Prostate gland (tissue), 2 donors: Measurements from ENCODE around the gene ASMT. TPM values are rescaled to one million over a fixed set of nuclear protein-coding genes. Genes with fewer than 3 reads are reported as not detected.

Experiments
- DNase-seq: peaks from one replicate; pipeline ENCODE4 v3.0.0-alpha.2; 2019; ENCODE audit warnings: low spot score
- H3K27ac ChIP-seq, 2 donors: fragments of 200-600 bp; sonication (generic); 2 replicates each; pipeline ENCODE4 v1.5.1; 2017 to 2019
- H3K27me3 ChIP-seq: fragments of 200-600 bp; sonication (generic); replicated peaks from 2 replicates; pipeline ENCODE4 v1.5.1; 2019; ENCODE audit not compliant: insufficient read depth
- H3K36me3 ChIP-seq, 2 donors: fragments of 200-600 bp; sonication (generic); 1 replicate in 1 of 2; 2 replicates in 1 of 2; pipeline versions ENCODE4 v1.5.1 to v1.8.1; 2017 to 2019
- H3K4me1 ChIP-seq: fragments of 200-600 bp; sonication (generic); replicated peaks from 2 replicates; pipeline ENCODE4 v1.5.1; 2019
- H3K4me3 ChIP-seq, 2 donors: fragments of 200-600 bp; sonication (generic); 2 replicates each; pipeline ENCODE4 v1.5.1; 2017 to 2019
- H3K9me3 ChIP-seq: fragments of 200-600 bp; sonication (generic); 2 replicates; pipeline ENCODE4 v1.5.1; 2017
- POLR2A ChIP-seq: fragments of 450-650 bp; IDR thresholded peaks from one replicate; pipeline ENCODE4 v1.6.1; 2016; ENCODE audit warnings: antibody characterized with exemption, mild to moderate bottlenecking
- POLR2AphosphoS5 ChIP-seq: sonication (generic); formaldehyde crosslinking; IDR thresholded peaks from one replicate; pipeline ENCODE4 v1.6.1; 2017; ENCODE audit warnings: antibody characterized with exemption
- WGBS: methylation state at CpG from one replicate; pipeline ENCODE4 v1.1.5; 2018; 5-methylcytosine and 5-hydroxymethylcytosine counted together
- intact Hi-C: fragments of 100-400 bp; cut with DNase I; formaldehyde crosslinking; loops from one replicate; pipeline ENCODE4 v1.14.2; 2022
- total RNA-seq, 2 donors: library from RNA; depleted of rRNA; stranded (reverse); fragments of >200 nt; gene quantifications; one replicate each; pipeline ENCODE4 v1.1.0, GENCODE V29; 2016
- TF ChIP-seq, protein P1 (sequence below), 4 experiments: fragments of 200-600 bp in 2 of 4; fragments of 450-650 bp in 2 of 4; sonication (generic) in 2 of 4; IDR thresholded peaks; 1 replicate in 3 of 4; 2 replicates in 1 of 4; pipeline ENCODE4 v1.5.1; 2016 to 2019; ENCODE audit warnings: antibody characterized with exemption in 4 of 4, mild to moderate bottlenecking in 2 of 4, moderate library complexity in 2 of 4

The ASMT gene
- total RNA-seq, 2 donors from 2014 or later = 1.0 TPM; not detected in 1

DNA sequence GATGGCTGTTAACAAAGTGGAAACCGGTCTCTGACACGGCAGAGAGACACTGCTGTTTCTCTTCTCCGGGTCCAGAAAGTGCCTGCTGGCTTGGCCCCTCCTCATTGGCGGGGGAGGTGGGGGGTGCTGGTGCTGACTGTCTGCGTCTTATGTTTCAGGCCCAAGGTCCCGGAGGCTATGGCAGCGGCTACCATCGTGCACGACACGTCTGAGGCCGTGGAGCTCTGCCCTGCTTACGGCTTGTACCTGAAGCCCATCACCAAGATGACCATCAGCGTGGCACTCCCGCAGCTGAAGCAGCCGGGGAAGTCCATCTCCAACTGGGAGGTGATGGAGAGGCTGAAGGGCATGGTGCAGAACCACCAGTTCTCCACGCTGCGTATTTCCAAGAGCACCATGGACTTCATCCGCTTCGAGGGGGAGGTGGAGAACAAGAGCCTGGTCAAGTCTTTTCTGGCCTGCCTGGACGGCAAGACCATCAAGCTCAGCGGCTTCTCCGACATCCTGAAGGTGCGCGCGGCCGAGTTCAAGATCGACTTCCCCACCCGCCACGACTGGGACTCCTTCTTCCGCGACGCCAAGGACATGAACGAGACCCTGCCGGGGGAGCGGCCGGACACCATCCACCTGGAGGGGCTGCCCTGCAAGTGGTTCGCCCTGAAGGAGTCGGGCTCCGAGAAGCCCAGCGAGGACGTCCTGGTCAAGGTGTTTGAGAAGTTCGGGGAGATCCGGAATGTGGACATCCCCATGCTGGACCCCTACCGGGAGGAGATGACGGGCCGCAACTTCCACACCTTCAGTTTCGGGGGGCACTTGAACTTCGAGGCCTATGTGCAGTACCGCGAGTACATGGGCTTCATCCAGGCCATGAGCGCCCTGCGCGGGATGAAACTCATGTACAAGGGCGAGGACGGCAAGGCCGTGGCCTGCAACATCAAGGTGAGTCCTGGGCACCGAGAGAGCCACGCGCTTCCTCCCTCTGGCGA is 21.3 kb upstream of the ASMT start:
- TF ChIP-seq POLR2A (no peak), POLR2AphosphoS5 (no peak)
- TF ChIP-seq, protein P1, sequence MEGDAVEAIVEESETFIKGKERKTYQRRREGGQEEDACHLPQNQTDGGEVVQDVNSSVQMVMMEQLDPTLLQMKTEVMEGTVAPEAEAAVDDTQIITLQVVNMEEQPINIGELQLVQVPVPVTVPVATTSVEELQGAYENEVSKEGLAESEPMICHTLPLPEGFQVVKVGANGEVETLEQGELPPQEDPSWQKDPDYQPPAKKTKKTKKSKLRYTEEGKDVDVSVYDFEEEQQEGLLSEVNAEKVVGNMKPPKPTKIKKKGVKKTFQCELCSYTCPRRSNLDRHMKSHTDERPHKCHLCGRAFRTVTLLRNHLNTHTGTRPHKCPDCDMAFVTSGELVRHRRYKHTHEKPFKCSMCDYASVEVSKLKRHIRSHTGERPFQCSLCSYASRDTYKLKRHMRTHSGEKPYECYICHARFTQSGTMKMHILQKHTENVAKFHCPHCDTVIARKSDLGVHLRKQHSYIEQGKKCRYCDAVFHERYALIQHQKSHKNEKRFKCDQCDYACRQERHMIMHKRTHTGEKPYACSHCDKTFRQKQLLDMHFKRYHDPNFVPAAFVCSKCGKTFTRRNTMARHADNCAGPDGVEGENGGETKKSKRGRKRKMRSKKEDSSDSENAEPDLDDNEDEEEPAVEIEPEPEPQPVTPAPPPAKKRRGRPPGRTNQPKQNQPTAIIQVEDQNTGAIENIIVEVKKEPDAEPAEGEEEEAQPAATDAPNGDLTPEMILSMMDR (IDR thresholded peaks at IDR 0.05) = no peak
- peak overlapping the region in 1 of 2 donors; percentile 98 for H3K4me3 ChIP-seq
- no peaks in the 10 kb centered on the region for H3K27me3 ChIP-seq
- intact Hi-C loops = loop anchor here (5.0 to 10.0 kb wide), 2 partner anchors 141 to 199 kb away; partner anchors contain the start of genes ASMTL and SLC25A6
- no peaks in the 10 kb centered on the region for H3K4me1 ChIP-seq
- DNase-seq = no peak
- H3K9me3 ChIP-seq = no peaks in the 10 kb centered on the region
- H3K27ac ChIP-seq = no peak overlapping the region
- 89% methylated on average over 56 of the region's 60 CpGs for WGBS
- peaks cover 0 to 13% of the 10 kb centered on the region in 2 donors for H3K36me3 ChIP-seq

- TF ChIP-seq, protein P1 (IDR thresholded peaks at IDR 0.05) = no peak
- TF ChIP-seq POLR2A = no peak
- no peak for TF ChIP-seq POLR2AphosphoS5
- H3K36me3 ChIP-seq = peaks cover 13 to 30% of the 10 kb centered on the region in 2 donors
- intact Hi-C loops = loop anchor here (10.0 kb wide), 1 partner anchor 201 kb away; the partner anchor contains the start of gene SLC25A6
- H3K4me3 ChIP-seq = no peak overlapping the region
- 89% methylated on average over 17 of the region's 17 CpGs for WGBS
- no peak for DNase-seq
- no peaks in the 10 kb centered on the region for H3K27me3 ChIP-seq
- H3K4me1 ChIP-seq = no peaks in the 10 kb centered on the region
- no peaks in the 10 kb centered on the region for H3K9me3 ChIP-seq
- H3K27ac ChIP-seq = no peak overlapping the region
These were observed 19.2 kb upstream of the ASMT start for GRCh38 chrX:1595711-1596060.

DNA sequence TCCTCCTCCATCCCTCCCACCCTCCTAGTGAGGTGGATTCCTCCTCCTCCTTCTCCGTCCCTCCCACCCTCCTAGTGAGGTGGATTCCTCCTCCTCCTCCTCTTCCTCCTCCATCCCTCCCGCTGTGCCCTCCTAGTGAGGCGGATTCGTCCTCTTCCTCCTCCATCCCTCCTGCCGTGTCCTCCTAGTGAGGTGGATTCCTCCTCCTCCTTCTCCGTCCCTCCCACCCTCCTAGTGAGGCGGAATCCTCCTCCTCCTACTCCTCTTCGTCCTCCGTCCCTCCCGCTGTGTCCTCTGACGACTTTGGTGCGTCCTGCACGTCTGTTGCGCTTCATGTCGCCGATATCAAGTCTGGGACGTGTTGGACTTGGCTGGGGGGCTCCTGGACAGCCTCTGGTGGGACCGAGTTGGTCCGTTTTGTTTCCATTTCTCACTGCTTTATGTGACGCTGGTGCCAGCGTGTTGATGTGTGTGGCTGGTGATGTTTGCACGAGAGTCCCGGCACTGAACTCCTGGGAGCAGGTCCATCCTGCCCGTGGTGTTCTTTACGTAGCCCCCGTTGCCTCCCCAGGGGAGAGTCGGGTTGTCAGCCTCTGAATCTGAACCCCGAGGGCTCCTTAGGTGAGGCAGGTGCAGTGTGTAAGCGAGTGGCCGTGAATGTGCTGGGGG is 18.0 kb upstream of the ASMT start:
- H3K27me3 ChIP-seq = no peaks in the 10 kb centered on the region
- no peak overlapping the region for H3K4me3 ChIP-seq
- peaks cover 20 to 41% of the 10 kb centered on the region in 2 donors for H3K36me3 ChIP-seq
- no peak overlapping the region for H3K27ac ChIP-seq
- intact Hi-C loops = loop anchor here (10.0 kb wide), 1 partner anchor 202 kb away; the partner anchor contains the start of gene SLC25A6
- H3K9me3 ChIP-seq = no peaks in the 10 kb centered on the region
- DNase-seq = no peak
- no peaks in the 10 kb centered on the region for H3K4me1 ChIP-seq
- 80% methylated on average over 26 of the region's 30 CpGs for WGBS
- TF ChIP-seq POLR2A (no peak), POLR2AphosphoS5 (no peak)
- TF ChIP-seq, protein P1 (IDR thresholded peaks at IDR 0.05) = no peak

DNA sequence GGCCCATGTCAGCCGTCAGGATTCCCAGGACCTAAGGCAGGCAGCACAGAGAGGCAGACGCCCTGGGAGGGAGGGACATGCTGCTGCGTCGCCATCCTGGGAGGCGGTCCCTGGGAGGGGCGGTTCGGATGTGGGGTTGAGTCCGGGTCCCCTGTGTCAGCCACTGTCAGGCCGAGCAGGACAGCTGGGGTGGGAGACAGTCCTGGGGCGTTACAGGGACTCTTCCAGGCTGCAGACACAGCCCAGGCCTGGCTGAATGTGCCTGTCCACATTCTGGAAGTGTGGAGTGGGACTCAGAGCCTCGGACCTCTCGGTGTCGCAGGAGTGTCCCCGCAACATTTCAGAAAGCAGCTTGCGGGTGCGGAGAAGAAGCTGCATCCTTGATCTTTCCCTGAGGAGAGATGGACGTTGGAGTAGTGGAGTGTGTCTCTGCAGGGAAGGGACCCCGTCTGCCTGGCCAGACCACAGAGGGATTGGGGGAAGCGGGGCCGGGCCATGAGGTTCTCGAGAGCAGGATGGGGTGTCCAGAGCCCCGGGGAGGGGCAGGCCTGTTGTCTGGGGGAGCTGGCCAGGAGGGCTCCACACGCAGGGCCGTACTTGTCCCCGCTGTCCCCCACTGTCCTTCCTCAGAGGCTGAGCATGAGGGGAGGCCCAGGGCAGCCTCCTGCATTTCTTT is 17.4 kb upstream of the ASMT start:
- peaks cover 21 to 44% of the 10 kb centered on the region in 2 donors for H3K36me3 ChIP-seq
- no peak overlapping the region for H3K4me3 ChIP-seq
- WGBS = 91% methylated on average over 25 of the region's 25 CpGs
- TF ChIP-seq, protein P1 (IDR thresholded peaks at IDR 0.05) = no peak
- TF ChIP-seq POLR2A = no peak
- no peak overlapping the region for H3K27ac ChIP-seq
- no peaks in the 10 kb centered on the region for H3K4me1 ChIP-seq
- no peaks in the 10 kb centered on the region for H3K27me3 ChIP-seq
- no peak for DNase-seq
- H3K9me3 ChIP-seq = no peaks in the 10 kb centered on the region
- intact Hi-C loops = loop anchor here (10.0 kb wide), 1 partner anchor 203 kb away; the partner anchor contains the start of gene SLC25A6
